ENCODE results near the gene LDLRAD4. TPM values are rescaled to one million over a fixed set of nuclear protein-coding genes. Genes with fewer than 3 reads are reported as not detected.

The LDLRAD4 gene
- total and polyA plus RNA-seq, 2 donors (not counting 1 experiment from before 2014, with no cell fraction given) = 13.9 to 35.7 TPM

DNA sequence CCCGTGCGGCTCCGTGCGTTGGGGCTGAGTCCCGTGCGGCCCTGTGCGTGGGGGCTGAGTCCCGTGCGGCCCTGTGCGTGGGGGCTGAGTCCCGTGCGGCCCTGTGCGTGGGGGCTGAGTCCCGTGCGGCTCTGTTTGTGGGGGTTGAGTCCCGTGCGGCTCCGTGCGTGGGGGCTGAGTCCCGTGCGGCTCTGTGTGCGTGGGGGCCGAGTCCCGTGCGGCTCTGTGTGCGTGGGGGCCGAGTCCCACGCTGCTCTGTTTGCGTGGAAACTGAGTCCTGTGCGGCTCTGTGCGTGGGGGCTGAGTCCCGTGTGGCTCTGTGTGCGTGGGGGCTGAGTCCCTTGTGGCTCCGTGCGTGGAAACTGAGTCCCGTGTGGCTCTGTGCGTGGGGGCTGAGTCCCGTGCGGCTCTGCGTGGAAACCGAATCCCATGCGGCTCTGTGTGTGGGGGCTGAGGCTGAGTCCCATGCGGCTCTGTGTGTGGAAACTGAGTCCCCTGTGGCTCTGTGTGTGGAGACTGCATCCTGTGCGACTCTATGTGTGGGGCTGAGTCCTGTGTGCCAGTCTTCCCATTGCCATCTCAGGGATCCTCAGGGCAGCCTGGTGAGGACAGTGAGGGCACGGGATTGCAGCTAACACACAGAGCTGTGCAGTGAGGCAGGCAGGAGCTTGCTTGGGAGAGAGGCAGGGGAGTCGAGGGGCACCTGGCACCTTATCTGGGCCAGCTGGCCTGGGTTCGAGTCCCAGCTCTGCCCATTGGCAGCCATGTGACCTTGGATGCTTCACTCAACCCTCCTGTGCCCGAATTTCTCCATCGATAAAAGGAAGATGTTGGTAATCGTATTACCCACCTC, 44.5 kb downstream of the LDLRAD4 start:
- no peak overlapping the region for H3K4me3 ChIP-seq (ENCODE audit: control extremely low read depth in 1 of 5, extremely low read depth in 1 of 5, insufficient read depth in 1 of 5, low read depth in 2 of 5, low read length in 4 of 5)
- H3K4me1 ChIP-seq (ENCODE audit: control insufficient read depth in 2 of 2, insufficient read depth in 2 of 2, low read length in 2 of 2) = peaks cover 4 to 11% of the 10 kb centered on the region in 2 donors
- no peak overlapping the region for H2AFZ ChIP-seq (ENCODE audit: insufficient read depth, low read depth, low read length, poor library complexity, severe bottlenecking)
- H3K4me2 ChIP-seq (replicated peaks; ENCODE audit: low read depth, low read length, poor library complexity, severe bottlenecking) = no peak overlapping the region
- Mint-ChIP-seq H3K27ac (no peak overlapping the region), H3K27me3 (peaks cover 18% of the 10 kb centered on the region), H3K4me3 (no peak overlapping the region), H3K4me1 (peaks cover 5% of the 10 kb centered on the region), H3K9me3 (ENCODE audit: insufficient read depth) (no peaks in the 10 kb centered on the region)
- H3K27ac ChIP-seq (ENCODE audit: low read length in 2 of 2) = no peak overlapping the region
- TF ChIP-seq, protein P1, sequence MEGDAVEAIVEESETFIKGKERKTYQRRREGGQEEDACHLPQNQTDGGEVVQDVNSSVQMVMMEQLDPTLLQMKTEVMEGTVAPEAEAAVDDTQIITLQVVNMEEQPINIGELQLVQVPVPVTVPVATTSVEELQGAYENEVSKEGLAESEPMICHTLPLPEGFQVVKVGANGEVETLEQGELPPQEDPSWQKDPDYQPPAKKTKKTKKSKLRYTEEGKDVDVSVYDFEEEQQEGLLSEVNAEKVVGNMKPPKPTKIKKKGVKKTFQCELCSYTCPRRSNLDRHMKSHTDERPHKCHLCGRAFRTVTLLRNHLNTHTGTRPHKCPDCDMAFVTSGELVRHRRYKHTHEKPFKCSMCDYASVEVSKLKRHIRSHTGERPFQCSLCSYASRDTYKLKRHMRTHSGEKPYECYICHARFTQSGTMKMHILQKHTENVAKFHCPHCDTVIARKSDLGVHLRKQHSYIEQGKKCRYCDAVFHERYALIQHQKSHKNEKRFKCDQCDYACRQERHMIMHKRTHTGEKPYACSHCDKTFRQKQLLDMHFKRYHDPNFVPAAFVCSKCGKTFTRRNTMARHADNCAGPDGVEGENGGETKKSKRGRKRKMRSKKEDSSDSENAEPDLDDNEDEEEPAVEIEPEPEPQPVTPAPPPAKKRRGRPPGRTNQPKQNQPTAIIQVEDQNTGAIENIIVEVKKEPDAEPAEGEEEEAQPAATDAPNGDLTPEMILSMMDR (IDR thresholded peaks at IDR 0.05) = no peak
- TF ChIP-seq EZH2 (IDR thresholded peaks at IDR 0.05; ENCODE audit: borderline replicate concordance, insufficient read depth, low read depth, low read length, poor library complexity, severe bottlenecking) = no peak
- ChIA-PET POLR2A (no interaction called here), CTCF (no interaction called here)
- intact Hi-C loops (cut with micrococcal nuclease) = no loop called here
- DNase-seq (no peak), ATAC-seq (ENCODE audit: low read depth) (no peak)
- H3K79me2 ChIP-seq (ENCODE audit: control insufficient read depth, insufficient read depth, low read length) = no peaks in the 10 kb centered on the region
- no peaks in the 10 kb centered on the region for H4K20me1 ChIP-seq (ENCODE audit: control insufficient read depth, insufficient read depth, low read length, poor library complexity, severe bottlenecking)
- WGBS (ENCODE audit: insufficient coverage) = 94% methylated on average over 43 of the region's 50 CpGs
- peaks cover 0 to 16% (median 2%) of the 10 kb centered on the region in 4 experiments for H3K27me3 ChIP-seq (replicated peaks in 1 of 4; ENCODE audit: control extremely low read depth in 1 of 4, control insufficient read depth in 3 of 4, insufficient read depth in 4 of 4, low read length in 3 of 4)
- H3K9me3 ChIP-seq (ENCODE audit: control extremely low read depth in 1 of 3, control insufficient read depth in 2 of 3, insufficient read depth in 1 of 3, low read length in 2 of 3) = peaks cover 0 to 5% (median 0%) of the 10 kb centered on the region in 3 donors
- no peaks in the 10 kb centered on the region for H3K36me3 ChIP-seq (replicated peaks in 1 of 2; ENCODE audit: control extremely low read depth in 1 of 2, control insufficient read depth in 1 of 2, extremely low read depth in 1 of 2, insufficient read depth in 2 of 2, low read length in 1 of 2)
- H3K9ac ChIP-seq (ENCODE audit: low read length) = no peak overlapping the region
